ENCODE data around the gene GPR141.
"Not testable (repeated sequence)": the region's sequence is repeated elsewhere in the genome, so short reads cannot be mapped to it uniquely, and the experiment has no call there.

The GPR141 gene

GRCh38 chr7:37686556-37687345 is 3.2 kb downstream of the GPR141 start:
- DNase-seq, result peak; percentile 55

GRCh38 chr7:37690206-37690605 is 6.6 kb downstream of the GPR141 start:
- peak; percentile 90 for DNase-seq

GRCh38 chr7:37694208-37695094 is 10.9 kb downstream of the GPR141 start:
- peak; percentile 55 for DNase-seq

GRCh38 chr7:37698276-37698675 is 14.7 kb downstream of the GPR141 start:
- peak; percentile 68 for DNase-seq

- no peak for DNase-seq
These were observed 15.2 kb downstream of the GPR141 start for GRCh38 chr7:37698782-37699181.

- peak; percentile 69 for DNase-seq
These were observed 18.2 kb downstream of the GPR141 start for GRCh38 chr7:37701769-37702168.

GRCh38 chr7:37703361-37703760 is 19.8 kb downstream of the GPR141 start:
- DNase-seq, result no peak

- DNase-seq, result not testable (repeated sequence)
These were observed 20.8 kb downstream of the GPR141 start for GRCh38 chr7:37704328-37704833.

GRCh38 chr7:37705976-37706375 is 22.4 kb downstream of the GPR141 start:
- DNase-seq, result no peak

GRCh38 chr7:37706804-37707203 is 23.2 kb downstream of the GPR141 start:
- DNase-seq, result peak; percentile 30

GRCh38 chr7:37707754-37708485 is 24.4 kb downstream of the GPR141 start:
- DNase-seq, result no peak

- DNase-seq, result peak; percentile 64
These were observed 26.3 kb downstream of the GPR141 start for GRCh38 chr7:37709631-37710509.

- no peak for DNase-seq
These were observed 30.0 kb downstream of the GPR141 start for GRCh38 chr7:37713613-37714012.

- peak; percentile 67 for DNase-seq
These were observed 31.0 kb downstream of the GPR141 start for GRCh38 chr7:37714606-37715005.

GRCh38 chr7:37718585-37718984 is 35.0 kb downstream of the GPR141 start:
- no peak for DNase-seq

- DNase-seq, result no peak
These were observed 35.5 kb downstream of the GPR141 start for GRCh38 chr7:37719077-37719476.

GRCh38 chr7:37724732-37725131 is 41.2 kb downstream of the GPR141 start:
- DNase-seq, result no peak

- no peak for DNase-seq
These were observed 42.5 kb downstream of the GPR141 start for GRCh38 chr7:37726016-37726415.

- DNase-seq, result peak; percentile 79
These were observed 45.2 kb downstream of the GPR141 start for GRCh38 chr7:37728747-37729146.

- no peak for DNase-seq
These were observed 45.6 kb downstream of the GPR141 start for GRCh38 chr7:37729181-37729580.

GRCh38 chr7:37730501-37730900 is 46.9 kb downstream of the GPR141 start:
- no peak for DNase-seq

- peak; percentile 87 for DNase-seq
These were observed 48.7 kb downstream of the GPR141 start for GRCh38 chr7:37732253-37732652.

Measured in suppressor macrophage treated with lipopolysaccharide for 4 hours (primary cell).